GM18526 (cell line): ENCODE data around the gene TLX2.

ENCODE experiments used
- POLR2A ChIP-seq: IDR thresholded peaks from 3 replicates; pipeline ENCODE4 v1.6.1; 2011; ENCODE audit not compliant: insufficient read length; ENCODE audit errors: extremely low read depth

The TLX2 gene

DNA sequence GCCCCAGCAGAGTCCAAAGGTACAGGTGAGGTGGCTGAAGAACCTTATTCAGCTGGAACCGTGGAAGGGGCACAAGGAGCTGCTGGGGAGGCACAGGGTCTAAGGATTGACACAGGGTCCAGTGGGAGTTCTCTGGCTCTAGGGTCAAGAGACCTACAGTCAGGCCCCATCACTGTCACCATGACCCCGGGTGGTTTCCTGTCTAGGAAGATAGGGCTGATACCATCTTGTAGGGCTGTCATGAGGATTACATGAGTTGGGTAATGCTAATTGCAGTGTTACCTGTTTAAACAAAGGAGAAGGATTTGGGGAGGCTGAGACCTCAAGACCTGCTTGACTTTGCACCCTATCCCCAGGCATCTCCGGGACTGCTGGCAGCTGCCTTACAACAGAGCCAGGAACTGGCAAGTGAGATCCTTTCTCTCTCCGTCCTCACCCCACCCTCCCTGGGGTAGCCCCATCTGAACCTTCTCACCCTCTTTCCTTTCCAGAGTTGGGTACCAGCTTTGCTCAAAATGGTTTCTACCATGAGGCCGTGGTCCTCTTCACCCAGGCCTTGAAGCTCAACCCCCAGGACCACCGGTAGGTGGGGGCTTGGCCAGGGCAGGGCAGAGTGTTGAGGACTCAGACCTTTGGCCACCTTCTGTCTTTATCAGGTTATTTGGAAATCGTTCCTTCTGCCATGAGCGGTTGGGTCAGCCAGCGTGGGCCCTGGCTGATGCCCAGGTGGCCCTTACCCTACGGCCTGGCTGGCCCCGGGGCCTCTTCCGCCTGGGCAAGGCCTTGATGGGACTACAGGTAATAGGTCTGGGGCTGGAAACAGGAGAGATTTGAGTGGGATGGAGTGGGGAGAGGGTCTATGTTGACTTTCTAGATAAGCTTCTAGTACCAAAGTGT, 22.4 kb upstream of the TLX2 start:
- no peak for TF ChIP-seq POLR2A

DNA sequence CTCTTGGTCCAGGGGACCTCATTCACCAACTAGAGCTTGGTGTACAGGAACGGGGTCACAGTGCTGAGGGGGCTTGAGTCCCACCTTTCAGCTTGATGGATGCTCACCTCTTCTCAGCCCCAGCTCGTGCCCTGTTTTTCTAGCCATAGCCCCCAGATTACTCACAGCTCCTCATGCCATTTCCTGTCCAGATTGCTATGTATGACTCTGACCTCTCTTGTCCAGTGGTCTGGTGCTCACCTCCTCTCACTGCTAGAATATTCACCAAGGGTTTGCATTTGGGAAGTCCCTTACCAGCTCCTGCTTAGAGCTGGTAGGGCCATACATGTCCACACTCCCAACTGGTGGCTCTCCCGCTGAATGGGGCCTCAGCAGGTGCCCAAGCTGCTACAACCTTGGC, 20.7 kb upstream of the TLX2 start:
- no peak for TF ChIP-seq POLR2A

DNA sequence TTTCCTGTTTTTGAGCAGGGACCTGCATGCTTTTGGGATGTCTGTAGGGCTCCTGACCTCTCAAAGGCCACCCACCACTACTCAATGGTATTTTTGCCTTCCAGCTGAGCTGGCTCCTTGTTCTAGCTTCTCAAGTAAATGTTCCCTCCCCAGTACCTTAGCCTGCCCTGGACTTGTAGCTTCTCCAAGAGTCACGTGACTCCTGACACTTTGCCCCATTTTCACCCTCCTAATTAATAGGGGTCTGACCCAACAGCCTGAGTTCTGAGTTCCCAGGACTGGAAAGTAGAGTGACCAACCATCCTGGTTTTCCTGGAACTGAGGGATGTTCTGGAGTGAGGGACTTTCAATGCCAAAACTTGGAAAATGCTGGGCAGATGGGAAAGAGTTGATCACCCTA, 18.8 kb upstream of the TLX2 start:
- TF ChIP-seq POLR2A = no peak

DNA sequence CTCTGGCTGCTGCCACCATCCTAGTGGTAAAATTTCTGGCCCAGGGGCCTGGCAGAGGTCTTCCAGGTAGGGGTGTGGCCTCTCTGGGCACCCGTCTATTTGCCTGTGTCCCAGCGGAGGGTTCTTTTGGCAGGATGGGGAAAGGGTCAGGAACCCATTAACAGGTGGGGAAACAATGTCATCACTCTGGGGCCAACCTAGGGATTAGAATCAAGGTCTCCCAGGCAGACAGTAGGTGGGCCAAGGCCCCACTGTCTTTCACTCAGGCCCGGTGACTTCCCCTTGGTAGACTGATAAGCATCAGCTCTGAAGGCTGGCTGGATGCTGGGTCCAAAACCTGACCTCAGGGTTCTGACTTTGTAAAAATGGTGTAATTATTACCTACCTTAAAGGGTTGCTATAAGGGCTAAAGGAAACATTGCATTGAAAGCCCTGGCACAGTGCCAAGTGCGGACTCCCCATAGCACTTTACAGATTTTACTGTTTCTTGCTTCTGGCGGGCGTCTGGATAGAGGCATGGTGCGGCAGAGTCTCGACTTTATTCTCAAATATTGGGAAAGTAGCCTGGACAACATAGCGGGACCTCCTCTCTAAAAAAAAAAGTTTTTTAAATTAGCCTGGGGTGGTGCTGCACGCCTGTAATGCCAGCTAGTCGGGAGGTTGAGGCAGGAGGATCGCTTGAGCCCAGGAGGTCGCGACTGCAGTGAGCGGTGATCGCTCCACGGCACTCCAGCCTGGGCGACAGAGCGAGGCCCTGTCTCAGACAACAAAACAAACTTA, 17.1 kb upstream of the TLX2 start:
- TF ChIP-seq POLR2A = no peak

DNA sequence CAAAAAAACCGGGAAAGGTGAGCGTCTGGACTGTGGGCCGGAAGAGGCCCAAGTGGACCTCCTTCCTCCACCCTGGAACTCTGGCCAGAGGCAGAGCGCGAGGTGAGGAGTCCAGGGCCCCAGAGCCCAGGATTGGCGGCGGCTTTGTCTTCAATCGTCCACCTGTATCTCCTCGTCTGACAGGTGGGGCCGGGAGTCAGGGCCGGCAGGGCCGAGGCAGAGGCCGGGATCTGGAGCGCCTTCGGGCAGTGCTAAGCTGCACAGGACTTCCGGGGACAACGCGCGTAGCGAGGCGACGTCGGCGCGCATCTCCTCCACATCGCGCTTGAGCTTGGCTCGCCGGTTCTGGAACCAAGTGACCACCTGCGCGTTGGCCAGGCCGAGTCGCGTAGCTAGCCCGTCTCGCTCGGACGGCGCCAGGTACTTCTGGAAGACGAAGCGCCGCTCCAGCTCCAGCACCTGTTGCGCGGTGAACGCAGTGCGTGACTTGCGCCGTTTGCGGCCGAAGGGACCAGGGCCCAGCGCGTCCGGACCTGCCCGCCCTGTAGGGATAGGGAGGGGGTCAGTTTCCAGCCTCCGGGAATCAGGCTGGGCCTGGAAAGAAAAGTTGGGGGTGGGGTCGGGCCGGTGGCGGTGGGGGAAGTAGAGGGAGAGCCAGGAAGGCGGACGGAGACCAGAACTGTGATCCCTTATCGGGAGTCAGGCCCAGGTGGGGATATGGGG, 16.3 kb upstream of the TLX2 start:
- peak; percentile 38 for TF ChIP-seq POLR2A

- TF ChIP-seq POLR2A = no peak
These were observed 15.6 kb upstream of the TLX2 start for GRCh38 chr2:74498500-74499266.

DNA sequence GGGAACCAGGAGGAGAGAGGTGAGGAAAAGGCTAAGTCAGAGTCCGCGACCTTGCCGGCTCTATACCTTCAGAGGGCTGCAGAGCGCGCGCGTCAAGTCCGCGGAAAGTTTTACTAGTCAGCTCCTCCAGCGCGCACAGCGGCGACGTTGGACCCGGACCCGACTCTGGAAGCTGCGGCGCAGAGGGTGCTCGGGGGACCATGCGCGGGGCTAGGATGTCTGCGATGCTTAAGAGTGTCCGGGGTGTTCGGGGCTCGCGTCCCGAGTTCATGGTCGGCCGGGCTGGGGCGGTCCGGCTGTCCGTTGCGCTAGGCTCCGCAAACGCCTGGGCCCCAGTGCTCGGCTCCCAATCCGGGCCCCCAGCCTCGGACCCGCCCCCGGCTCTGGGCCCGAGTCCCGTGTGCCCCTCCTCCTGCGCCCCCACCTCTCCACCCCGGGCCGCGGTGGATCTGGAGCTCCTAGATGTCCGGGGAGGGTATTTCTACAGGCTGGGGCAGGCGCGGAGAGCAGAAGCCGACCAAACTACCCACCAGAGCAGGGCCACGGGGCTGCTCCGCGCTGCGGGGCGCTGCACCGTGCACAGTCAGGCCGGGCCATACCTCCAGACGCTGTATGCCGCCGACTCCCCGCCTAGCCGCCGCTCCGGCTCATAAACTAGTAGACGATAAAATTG, 14.8 kb upstream of the TLX2 start, which contains the start of gene LBX2:
Gene LBX2 (minus strand): TSS at position 337 of the 673 bp plus-strand sequence. CDS start 66 bp downstream, at position 271.
- TF ChIP-seq POLR2A = no peak

DNA sequence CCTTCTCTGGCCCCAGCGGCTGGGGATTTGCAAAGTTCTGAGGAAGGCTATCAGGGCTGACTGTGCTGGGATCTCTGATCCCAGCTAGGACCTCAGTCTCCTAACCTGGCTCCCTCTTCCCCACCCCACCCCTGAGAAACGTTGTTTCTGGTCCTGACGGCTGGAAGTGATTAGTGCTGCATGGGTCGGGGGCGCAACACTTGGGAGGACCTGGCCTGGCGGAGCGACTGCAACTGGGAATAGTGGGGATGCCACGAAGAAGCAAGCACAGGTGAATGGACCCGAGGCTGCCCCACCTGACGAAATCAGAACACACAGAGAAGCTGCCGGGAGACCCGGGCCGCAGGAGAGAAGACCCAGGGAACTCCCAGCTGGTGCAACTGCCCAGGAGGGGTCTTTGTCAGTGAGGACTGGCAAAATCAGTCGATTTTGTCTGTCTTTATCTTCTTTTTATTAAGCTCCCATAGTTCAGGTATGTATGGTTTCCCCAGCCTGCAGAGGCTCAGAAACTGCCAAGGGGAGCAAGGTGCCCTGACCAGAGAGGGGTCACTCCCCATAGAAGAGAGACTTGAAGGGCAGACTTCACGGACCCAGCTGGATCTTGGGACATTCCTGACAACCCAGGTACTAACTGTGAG, 14.2 kb upstream of the TLX2 start:
- TF ChIP-seq POLR2A = no peak

GRCh38 chr2:74500578-74500946, 13.7 kb upstream of the TLX2 start:
- TF ChIP-seq POLR2A = no peak

DNA sequence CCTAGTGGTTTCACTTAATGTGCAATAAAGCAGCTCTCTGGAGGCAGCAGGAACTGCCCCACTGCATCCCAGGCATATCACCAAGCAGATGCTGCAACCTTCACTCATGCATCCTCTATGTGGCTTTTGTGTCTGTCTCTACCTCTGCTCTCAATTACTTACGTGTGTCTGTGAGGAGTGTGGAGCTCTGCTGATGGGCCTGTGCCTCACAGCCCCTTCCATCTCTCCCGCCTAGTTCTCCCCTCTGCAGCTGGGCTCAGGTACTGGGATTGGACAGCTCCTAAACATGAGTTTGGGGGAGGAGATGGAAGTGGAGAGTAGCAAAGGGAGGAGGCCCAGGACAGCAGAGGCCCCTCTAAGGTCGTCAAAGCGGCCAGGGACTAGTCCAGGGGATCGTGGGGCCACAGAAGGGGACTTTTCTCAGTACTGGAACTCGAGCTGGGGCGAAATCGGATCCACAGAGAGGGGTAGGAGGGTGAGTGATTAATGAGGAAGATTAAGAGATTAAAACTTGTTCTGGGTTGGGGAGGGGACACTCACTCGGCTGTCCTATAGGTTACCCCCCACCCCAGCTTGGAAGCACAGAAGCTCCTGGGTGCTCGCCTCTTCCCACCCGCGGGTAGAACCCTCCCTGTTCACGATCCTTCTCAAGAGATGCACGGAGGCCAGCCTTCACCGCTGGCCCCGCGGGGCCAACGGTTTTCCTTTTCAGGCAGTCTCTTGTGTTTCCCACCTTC, 12.7 kb upstream of the TLX2 start:
- TF ChIP-seq POLR2A = no peak

GRCh38 chr2:74502147-74502719, 12.0 kb upstream of the TLX2 start:
- TF ChIP-seq POLR2A = no peak

DNA sequence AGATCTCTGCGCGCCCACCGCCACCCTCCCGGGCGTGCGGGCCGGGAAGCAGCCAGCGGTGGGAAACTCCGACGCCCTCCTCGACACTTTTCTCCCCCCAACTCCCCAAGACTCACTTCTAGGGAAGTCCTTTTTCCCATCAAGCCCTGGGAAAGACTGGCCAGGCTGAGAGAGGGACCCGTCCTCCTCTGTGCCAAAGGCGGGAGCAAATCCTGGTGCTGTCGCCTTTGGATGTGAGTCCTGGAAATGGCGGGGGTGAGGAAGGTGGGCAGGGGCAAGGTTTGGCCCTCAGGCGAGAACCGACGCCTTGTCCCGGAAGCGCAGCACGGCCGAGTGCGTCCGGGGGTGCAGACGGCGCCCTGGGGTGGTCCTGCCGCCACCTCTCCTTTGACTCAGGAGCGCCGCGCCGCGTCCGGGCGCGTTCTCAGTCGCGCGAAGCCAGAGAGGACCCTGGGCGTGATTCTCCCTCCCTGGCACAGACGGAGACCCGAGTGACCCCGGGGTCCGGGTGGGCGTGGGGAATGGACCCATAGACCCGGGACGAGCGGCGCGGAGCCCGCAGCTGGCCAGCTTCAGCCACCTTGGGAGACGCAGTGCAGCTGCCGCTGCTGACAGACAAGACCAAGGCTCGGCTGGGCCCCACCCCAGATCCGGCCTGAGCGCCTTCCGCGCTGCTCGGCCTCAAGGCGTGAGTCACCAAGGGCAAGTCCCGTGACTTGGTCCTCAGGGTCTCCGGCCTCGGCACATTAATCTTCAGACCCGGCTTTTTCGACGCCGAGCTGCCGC, 11.3 kb upstream of the TLX2 start:
- TF ChIP-seq POLR2A = peak; percentile 65
